HEK293T (cell line): Measurements from ENCODE around the gene PID1.

ENCODE experiments used
- CTCF ChIA-PET: fragments of 350-600 bp; formaldehyde crosslinking; extraction: SDS; loops from one replicate; lab custom pipeline; 2021; ENCODE audit warnings: antibody characterized with exemption, inconsistent platforms; lab: Yijun Ruan, JAX
- POLR2A ChIA-PET: fragments of 350-600 bp; formaldehyde crosslinking; extraction: SDS; loops from one replicate; lab custom pipeline; 2020; ENCODE audit warnings: antibody characterized with exemption, inconsistent platforms; lab: Yijun Ruan, JAX
- DNase-seq: peaks from one replicate; pipeline ENCODE4 v3.0.0; 2012; ENCODE audit warnings: mixed read lengths; ENCODE audit errors: extremely low spot score
- ARNT ChIP-seq: fragments of 450-650 bp; IDR thresholded peaks from 2 replicates; pipeline ENCODE4 v1.6.1; 2017; ENCODE audit warnings: mild to moderate bottlenecking
- BHLHE40 ChIP-seq: fragments of 450-650 bp; IDR thresholded peaks from 2 replicates; pipeline ENCODE4 v1.6.1; 2016; ENCODE audit warnings: mild to moderate bottlenecking, moderate library complexity, borderline replicate concordance
- CTBP1 ChIP-seq: fragments of 450-650 bp; IDR thresholded peaks from 2 replicates; pipeline ENCODE4 v1.6.1; 2016; ENCODE audit warnings: borderline replicate concordance
- ELF4 ChIP-seq: fragments of 450-650 bp; IDR thresholded peaks from 2 replicates; pipeline ENCODE4 v1.6.1; 2017; ENCODE audit warnings: antibody characterized with exemption
- FOXA1 ChIP-seq: fragments of 450-650 bp; IDR thresholded peaks from 2 replicates; pipeline ENCODE4 v1.6.1; 2016; ENCODE audit warnings: mild to moderate bottlenecking
- FOXK2 ChIP-seq: fragments of 450-650 bp; IDR thresholded peaks from 2 replicates; pipeline ENCODE4 v1.6.1; 2016; ENCODE audit warnings: mild to moderate bottlenecking
- FOXM1 ChIP-seq: fragments of 450-650 bp; IDR thresholded peaks from 2 replicates; pipeline ENCODE4 v1.6.1; 2017; ENCODE audit warnings: mild to moderate bottlenecking, borderline replicate concordance
- HDGF ChIP-seq: fragments of 450-650 bp; IDR thresholded peaks from 2 replicates; pipeline ENCODE4 v1.6.1; 2017; ENCODE audit warnings: antibody characterized with exemption, borderline replicate concordance
- L3MBTL2 ChIP-seq: fragments of 450-650 bp; conservative IDR thresholded peaks from 2 replicates; pipeline ENCODE4 v1.6.1; 2016; ENCODE audit warnings: mild to moderate bottlenecking
- LEF1 ChIP-seq: fragments of 450-650 bp; IDR thresholded peaks from 2 replicates; pipeline ENCODE4 v1.6.1; 2017; ENCODE audit warnings: mild to moderate bottlenecking, borderline replicate concordance
- NFRKB ChIP-seq: fragments of 450-650 bp; IDR thresholded peaks from 2 replicates; pipeline ENCODE4 v1.6.1; 2016; ENCODE audit warnings: mild to moderate bottlenecking, moderate library complexity
- PKNOX1 ChIP-seq: fragments of 450-650 bp; IDR thresholded peaks from 2 replicates; pipeline ENCODE4 v1.6.1; 2016
- SP1 ChIP-seq: fragments of 450-650 bp; IDR thresholded peaks from 2 replicates; pipeline ENCODE4 v1.6.1; 2017
- SUZ12 ChIP-seq: fragments of 450-650 bp; IDR thresholded peaks from 2 replicates; pipeline ENCODE4 v1.6.1; 2016; ENCODE audit warnings: mild to moderate bottlenecking
- TARDBP ChIP-seq: fragments of 450-650 bp; IDR thresholded peaks from 2 replicates; pipeline ENCODE4 v1.6.1; 2016
- ZNF384 ChIP-seq: fragments of 450-650 bp; IDR thresholded peaks from 2 replicates; pipeline ENCODE4 v1.6.1; 2016

Gene PID1

GRCh38 chr2:229221641-229222040 is 49.4 kb downstream of the PID1 start:
- ChIA-PET POLR2A (no interaction called here), CTCF (no interaction called here)
- no peak for TF ChIP-seq L3MBTL2
- TF ChIP-seq BHLHE40, result no peak
- no peak for TF ChIP-seq SP1
- no peak for TF ChIP-seq FOXM1
- no peak for TF ChIP-seq ZNF384
- TF ChIP-seq ARNT, result no peak
- TF ChIP-seq FOXA1, result no peak
- TF ChIP-seq FOXK2, result no peak
- DNase-seq, result no peak

- CTCF ChIA-PET, result interaction anchor here (0.6 kb wide), 1 partner anchor 195 kb away, joined by 3 read pairs; no protein-coding TSS in a partner anchor
- TF ChIP-seq LEF1 (no peak), SP1 (no peak), HDGF (no peak), PKNOX1 (no peak), ARNT (no peak), ELF4 (no peak), FOXK2 (no peak), BHLHE40 (no peak), NFRKB (no peak), L3MBTL2 (no peak), ZNF384 (no peak), FOXA1 (no peak), CTBP1 (no peak), SUZ12 (no peak), FOXM1 (no peak), TARDBP (no peak)
- POLR2A ChIA-PET, result no interaction called here
- no peak for DNase-seq
Observed at GRCh38 chr2:229220254-229220653, 50.8 kb downstream of the PID1 start.

GRCh38 chr2:229218329-229218921 is 52.7 kb downstream of the PID1 start:
- CTCF ChIA-PET, result no interaction called here
- no peak for DNase-seq
- TF ChIP-seq HDGF (no peak), TARDBP (no peak), ZNF384 (no peak), FOXA1 (no peak), ELF4 (no peak), LEF1 (no peak), L3MBTL2 (no peak), FOXM1 (no peak), BHLHE40 (no peak), CTBP1 (no peak), PKNOX1 (no peak), NFRKB (no peak), SUZ12 (no peak), ARNT (no peak)
- POLR2A ChIA-PET, result no interaction called here

- no peak for DNase-seq
- ChIA-PET CTCF (no interaction called here), POLR2A (no interaction called here)
- no peak for TF ChIP-seq ARNT
Observed at GRCh38 chr2:229212241-229212640, 58.8 kb downstream of the PID1 start.

- ChIA-PET CTCF (no interaction called here), POLR2A (no interaction called here)
- TF ChIP-seq SP1 (no peak), L3MBTL2 (no peak), ELF4 (no peak)
- no peak for DNase-seq
Observed at GRCh38 chr2:229210641-229211040, 60.4 kb downstream of the PID1 start.

- POLR2A ChIA-PET, result no interaction called here
- no peak for TF ChIP-seq PKNOX1
- TF ChIP-seq FOXK2, result no peak
- no peak for TF ChIP-seq TARDBP
- no peak for TF ChIP-seq FOXA1
- no peak for TF ChIP-seq ARNT
- TF ChIP-seq FOXM1, result no peak
- TF ChIP-seq LEF1, result no peak
- DNase-seq, result no peak
- CTCF ChIA-PET, result no interaction called here
Observed at GRCh38 chr2:229206548-229206947, 64.5 kb downstream of the PID1 start.

GRCh38 chr2:229205704-229206103 is 65.4 kb downstream of the PID1 start:
- TF ChIP-seq BHLHE40 (no peak), FOXA1 (no peak), HDGF (no peak), ZNF384 (no peak), LEF1 (no peak)
- DNase-seq, result no peak
- CTCF ChIA-PET, result no interaction called here
- POLR2A ChIA-PET, result no interaction called here
